Measurements from ENCODE around the gene JRKL.
"Not testable (repeated sequence)": the region's sequence is repeated elsewhere in the genome, so short reads cannot be mapped to it uniquely, and the experiment has no call there.

JRKL gene

DNA sequence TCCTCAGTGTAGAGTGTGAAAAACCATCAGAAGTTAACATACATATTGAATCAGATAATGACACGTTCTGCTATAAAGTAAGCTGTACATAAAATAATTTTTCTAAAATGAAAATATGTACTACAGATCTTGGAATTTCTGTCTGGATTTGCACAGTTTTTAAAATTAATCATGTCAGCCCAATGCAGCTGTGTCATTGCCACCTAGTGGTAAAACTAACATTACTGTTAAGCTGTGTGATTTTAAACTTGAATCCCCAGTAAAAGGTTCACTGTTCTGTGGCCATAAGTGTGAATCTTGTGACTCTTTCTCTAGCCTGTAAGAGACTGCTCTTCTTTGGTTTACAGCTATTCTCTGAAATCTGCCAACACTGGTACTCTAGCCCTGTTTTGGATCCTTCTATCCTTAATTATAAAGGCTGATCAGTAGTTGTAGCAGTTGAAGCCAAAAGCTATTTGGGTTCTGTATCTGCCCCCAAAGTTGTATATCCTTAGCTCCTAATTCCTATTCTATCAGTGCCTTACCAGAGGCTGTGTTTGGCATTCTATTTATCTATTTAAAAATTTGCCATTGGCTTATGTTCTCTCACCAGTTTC is 4.0 kb downstream of the JRKL start:
- ATAC-seq (ENCODE audit: low read depth): no peak
- TF ChIP-seq, protein P1, sequence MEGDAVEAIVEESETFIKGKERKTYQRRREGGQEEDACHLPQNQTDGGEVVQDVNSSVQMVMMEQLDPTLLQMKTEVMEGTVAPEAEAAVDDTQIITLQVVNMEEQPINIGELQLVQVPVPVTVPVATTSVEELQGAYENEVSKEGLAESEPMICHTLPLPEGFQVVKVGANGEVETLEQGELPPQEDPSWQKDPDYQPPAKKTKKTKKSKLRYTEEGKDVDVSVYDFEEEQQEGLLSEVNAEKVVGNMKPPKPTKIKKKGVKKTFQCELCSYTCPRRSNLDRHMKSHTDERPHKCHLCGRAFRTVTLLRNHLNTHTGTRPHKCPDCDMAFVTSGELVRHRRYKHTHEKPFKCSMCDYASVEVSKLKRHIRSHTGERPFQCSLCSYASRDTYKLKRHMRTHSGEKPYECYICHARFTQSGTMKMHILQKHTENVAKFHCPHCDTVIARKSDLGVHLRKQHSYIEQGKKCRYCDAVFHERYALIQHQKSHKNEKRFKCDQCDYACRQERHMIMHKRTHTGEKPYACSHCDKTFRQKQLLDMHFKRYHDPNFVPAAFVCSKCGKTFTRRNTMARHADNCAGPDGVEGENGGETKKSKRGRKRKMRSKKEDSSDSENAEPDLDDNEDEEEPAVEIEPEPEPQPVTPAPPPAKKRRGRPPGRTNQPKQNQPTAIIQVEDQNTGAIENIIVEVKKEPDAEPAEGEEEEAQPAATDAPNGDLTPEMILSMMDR (IDR thresholded peaks at IDR 0.05; ENCODE audit: poor library complexity, severe bottlenecking): peak; percentile 92
- Histone ChIP-seq H3K9me3 (ENCODE audit: severe bottlenecking) (no peaks in the 10 kb centered on the region), H3K27ac (ENCODE audit: poor library complexity, severe bottlenecking) (no peak overlapping the region), H3K36me3 (ENCODE audit: low read depth) (no peaks in the 10 kb centered on the region), H3K4me1 (ENCODE audit: insufficient read depth, poor library complexity, severe bottlenecking) (peaks cover 2% of the 10 kb centered on the region), H3K27me3 (ENCODE audit: insufficient read depth, poor library complexity, severe bottlenecking) (no peaks in the 10 kb centered on the region), H3K4me3 (ENCODE audit: severe bottlenecking) (no peak overlapping the region)
- no peak for DNase-seq (ENCODE audit: low spot score)

DNA sequence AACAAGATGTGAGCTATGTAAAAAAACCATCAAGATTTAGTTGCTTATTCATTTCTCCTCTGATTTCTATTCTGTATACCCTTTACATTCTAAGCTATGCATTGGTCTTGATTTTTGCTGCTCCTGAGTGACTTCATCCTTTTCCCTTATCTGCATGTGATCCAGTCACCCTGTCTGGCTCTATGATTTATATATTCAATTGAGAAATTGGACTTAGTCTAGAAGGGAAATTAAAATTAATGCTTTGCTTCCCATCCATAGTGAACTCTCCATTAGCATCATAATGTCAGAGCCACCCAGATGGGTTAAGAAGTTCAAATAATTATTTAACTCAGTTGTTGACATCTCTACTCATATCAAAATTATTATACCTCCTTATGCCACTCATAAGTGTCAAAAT is 5.0 kb downstream of the JRKL start:
- H3K27ac ChIP-seq (ENCODE audit: poor library complexity, severe bottlenecking): no peak overlapping the region
- H3K36me3 ChIP-seq (ENCODE audit: low read depth): no peaks in the 10 kb centered on the region
- TF ChIP-seq, protein P1 (IDR thresholded peaks at IDR 0.05; ENCODE audit: poor library complexity, severe bottlenecking): no peak
- H3K9me3 ChIP-seq (ENCODE audit: severe bottlenecking): no peaks in the 10 kb centered on the region
- H3K4me1 ChIP-seq (ENCODE audit: insufficient read depth, poor library complexity, severe bottlenecking): peaks cover 2% of the 10 kb centered on the region
- ATAC-seq (ENCODE audit: low read depth) (no peak), DNase-seq (ENCODE audit: low spot score) (no peak)
- H3K4me3 ChIP-seq (ENCODE audit: severe bottlenecking): no peak overlapping the region
- no peaks in the 10 kb centered on the region for H3K27me3 ChIP-seq (ENCODE audit: insufficient read depth, poor library complexity, severe bottlenecking)

DNA sequence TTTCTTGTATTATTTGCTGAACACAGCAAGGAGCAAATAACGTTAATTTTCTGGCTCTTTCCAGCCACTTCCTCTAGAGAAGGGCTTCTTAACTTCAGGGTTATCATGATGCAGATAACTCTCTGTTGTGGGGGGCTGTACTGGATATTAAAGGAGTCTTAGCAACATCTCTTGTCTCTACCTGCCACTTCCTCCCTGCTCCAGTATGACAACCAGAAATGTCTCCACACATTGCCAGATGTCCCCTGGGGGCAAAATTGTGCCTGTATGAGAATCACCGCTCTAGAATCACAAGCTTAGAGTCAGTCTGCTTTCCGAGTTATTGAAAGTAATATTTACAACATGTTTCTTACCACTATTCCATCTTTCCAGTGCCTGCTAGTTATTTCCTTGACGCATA is 6.8 kb downstream of the JRKL start:
- TF ChIP-seq, protein P1 (IDR thresholded peaks at IDR 0.05; ENCODE audit: poor library complexity, severe bottlenecking): no peak
- ATAC-seq (ENCODE audit: low read depth): no peak

DNA sequence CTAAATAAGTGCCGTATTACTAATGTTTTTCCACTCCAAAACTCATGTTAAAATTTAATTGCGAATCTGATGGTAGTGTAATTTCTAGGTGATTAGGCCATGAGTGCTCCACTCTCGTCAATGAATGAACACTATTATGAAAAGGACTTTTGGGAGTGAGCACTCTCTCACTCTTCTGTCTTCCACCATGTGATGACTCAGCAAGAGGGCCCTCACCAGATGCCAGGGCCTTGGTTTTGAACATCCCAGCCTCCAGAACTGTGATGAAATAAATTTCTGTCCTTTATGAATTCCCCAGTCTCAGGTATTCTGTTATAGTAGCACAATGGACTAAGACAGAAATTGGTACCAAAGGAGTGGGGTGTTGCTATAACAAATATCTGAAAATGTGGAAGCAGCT is 8.1 kb downstream of the JRKL start:
- TF ChIP-seq, protein P1 (IDR thresholded peaks at IDR 0.05; ENCODE audit: poor library complexity, severe bottlenecking): no peak
- Histone ChIP-seq H3K36me3 (ENCODE audit: low read depth) (no peaks in the 10 kb centered on the region), H3K9me3 (ENCODE audit: severe bottlenecking) (no peaks in the 10 kb centered on the region), H3K4me1 (ENCODE audit: insufficient read depth, poor library complexity, severe bottlenecking) (peaks cover 2% of the 10 kb centered on the region), H3K4me3 (ENCODE audit: severe bottlenecking) (no peak overlapping the region), H3K27ac (ENCODE audit: poor library complexity, severe bottlenecking) (no peak overlapping the region), H3K27me3 (ENCODE audit: insufficient read depth, poor library complexity, severe bottlenecking) (no peaks in the 10 kb centered on the region)
- DNase-seq (ENCODE audit: low spot score): no peak
- no peak for ATAC-seq (ENCODE audit: low read depth)

More for the DNA sequence above, 6.8 kb downstream of the JRKL start:
- Histone ChIP-seq H3K9me3 (ENCODE audit: severe bottlenecking) (no peaks in the 10 kb centered on the region), H3K4me1 (ENCODE audit: insufficient read depth, poor library complexity, severe bottlenecking) (peaks cover 2% of the 10 kb centered on the region), H3K27ac (ENCODE audit: poor library complexity, severe bottlenecking) (no peak overlapping the region), H3K4me3 (ENCODE audit: severe bottlenecking) (no peak overlapping the region), H3K36me3 (ENCODE audit: low read depth) (no peaks in the 10 kb centered on the region), H3K27me3 (ENCODE audit: insufficient read depth, poor library complexity, severe bottlenecking) (no peaks in the 10 kb centered on the region)
- DNase-seq (ENCODE audit: low spot score): no peak

DNA sequence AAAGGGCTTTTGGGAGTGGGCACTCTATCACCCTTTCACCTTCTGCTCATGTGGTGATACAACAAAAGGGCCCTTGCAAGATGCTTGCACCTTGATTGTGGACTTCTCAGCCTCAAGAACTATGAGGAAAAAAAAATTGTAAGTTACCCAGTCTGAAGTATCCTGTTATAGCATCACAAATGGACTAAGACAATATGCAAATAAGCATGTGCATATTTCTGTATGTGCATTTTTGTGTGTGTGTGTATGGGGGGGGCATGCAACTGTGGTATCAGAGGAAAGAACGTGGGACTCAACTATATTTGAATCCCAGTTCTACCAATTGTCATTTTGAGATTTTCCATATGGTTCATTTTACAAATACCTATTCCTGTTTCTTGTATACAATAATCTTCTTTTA is 10.9 kb downstream of the JRKL start:
- TF ChIP-seq, protein P1 (IDR thresholded peaks at IDR 0.05; ENCODE audit: poor library complexity, severe bottlenecking): no peak
- Histone ChIP-seq H3K27ac (ENCODE audit: poor library complexity, severe bottlenecking) (no peak overlapping the region), H3K9me3 (ENCODE audit: severe bottlenecking) (peaks cover 3% of the 10 kb centered on the region), H3K27me3 (ENCODE audit: insufficient read depth, poor library complexity, severe bottlenecking) (no peaks in the 10 kb centered on the region), H3K4me3 (ENCODE audit: severe bottlenecking) (no peak overlapping the region), H3K4me1 (ENCODE audit: insufficient read depth, poor library complexity, severe bottlenecking) (no peaks in the 10 kb centered on the region), H3K36me3 (ENCODE audit: low read depth) (no peaks in the 10 kb centered on the region)
- no peak for ATAC-seq (ENCODE audit: low read depth)
- no peak for DNase-seq (ENCODE audit: low spot score)

DNA sequence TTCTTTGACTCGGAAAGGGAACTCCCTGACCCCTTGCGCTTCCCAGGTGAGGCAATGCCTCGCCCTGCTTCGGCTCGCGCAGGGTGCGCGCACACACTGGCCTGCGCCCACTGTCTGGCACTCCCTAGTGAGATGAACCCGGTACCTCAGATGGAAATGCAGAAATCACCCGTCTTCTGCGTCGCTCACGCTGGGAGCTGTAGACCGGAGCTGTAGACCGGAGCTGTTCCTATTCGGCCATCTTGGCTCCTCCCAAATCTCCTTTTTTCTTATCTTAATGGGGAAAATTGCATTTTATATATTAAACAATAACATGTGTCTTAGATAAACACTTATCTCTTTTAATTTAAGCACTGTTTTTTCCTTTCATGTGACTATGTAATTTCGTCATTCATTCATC is 21.6 kb downstream of the JRKL start:
- not testable (repeated sequence) for H3K9me3 ChIP-seq (ENCODE audit: severe bottlenecking); DNase-seq (ENCODE audit: low spot score); H3K36me3 ChIP-seq (ENCODE audit: low read depth); ATAC-seq (ENCODE audit: low read depth); H3K27me3 ChIP-seq (ENCODE audit: insufficient read depth, poor library complexity, severe bottlenecking)
- Histone ChIP-seq H3K4me3 (ENCODE audit: severe bottlenecking) (peak overlapping the region; percentile 31), H3K27ac (ENCODE audit: poor library complexity, severe bottlenecking) (peak overlapping the region; percentile 54), H3K4me1 (ENCODE audit: insufficient read depth, poor library complexity, severe bottlenecking) (peaks cover 10% of the 10 kb centered on the region)
